ENCODE data around the gene BMS1. TPM values are rescaled to one million over a fixed set of nuclear protein-coding genes. Genes with fewer than 3 reads are reported as not detected.

Gene BMS1
- total RNA-seq, 4 donors from 2014 or later, result 11.0 to 15.5 (median 13.2) TPM

DNA sequence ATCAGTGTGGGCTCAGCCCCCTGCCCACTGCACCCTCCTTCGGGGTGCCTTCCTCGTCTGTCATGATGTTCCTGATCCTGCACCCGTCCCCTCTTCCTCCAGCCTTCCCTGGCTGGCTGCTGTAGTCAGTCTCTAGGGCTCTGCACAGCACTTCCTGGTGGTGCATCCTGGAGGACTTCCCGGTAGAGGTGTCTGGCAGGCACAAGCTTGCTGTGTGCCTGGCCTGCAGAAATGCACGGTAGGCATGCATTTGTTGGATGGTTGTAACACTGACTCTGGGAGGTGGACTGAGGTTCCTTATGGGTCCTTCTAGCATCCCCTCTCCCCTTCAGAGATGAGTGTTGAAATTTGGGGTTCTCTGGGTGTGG, 92.8 kb downstream of the BMS1 start:
- TF ChIP-seq CTCF (IDR thresholded peaks at IDR 0.05; ENCODE audit: low read depth), result no peak

DNA sequence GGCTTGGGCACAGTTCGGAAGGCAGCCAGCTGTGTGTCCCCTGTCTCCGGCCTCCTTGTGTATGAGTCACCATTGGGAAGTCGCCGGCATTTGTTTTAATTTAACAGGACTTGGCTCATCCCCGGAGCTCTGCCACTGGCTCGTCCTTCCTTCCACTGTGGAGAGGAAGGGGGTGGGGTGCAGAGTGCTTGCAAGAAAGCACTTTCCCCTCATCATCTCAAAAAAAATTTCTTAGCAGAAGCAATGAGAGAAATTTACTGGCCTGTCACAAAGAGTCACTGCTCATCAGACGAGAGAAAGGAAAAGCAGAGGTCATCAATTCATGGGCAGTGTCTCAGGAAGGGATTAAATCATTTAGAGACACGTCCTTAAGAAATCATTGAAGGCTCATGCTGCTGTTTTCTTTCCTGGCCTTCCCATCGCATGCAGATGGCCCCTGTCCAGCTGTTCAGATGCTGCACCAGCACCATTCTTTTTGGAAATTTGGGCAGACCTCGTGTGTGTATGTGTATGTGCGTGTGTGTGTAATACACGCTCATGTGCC, 93.3 kb downstream of the BMS1 start:
- TF ChIP-seq CTCF (IDR thresholded peaks at IDR 0.05; ENCODE audit: low read depth), result no peak

GRCh38 chr10:42876476-42876875, 93.9 kb downstream of the BMS1 start:
- TF ChIP-seq CTCF (IDR thresholded peaks at IDR 0.05; ENCODE audit: low read depth), result no peak

DNA sequence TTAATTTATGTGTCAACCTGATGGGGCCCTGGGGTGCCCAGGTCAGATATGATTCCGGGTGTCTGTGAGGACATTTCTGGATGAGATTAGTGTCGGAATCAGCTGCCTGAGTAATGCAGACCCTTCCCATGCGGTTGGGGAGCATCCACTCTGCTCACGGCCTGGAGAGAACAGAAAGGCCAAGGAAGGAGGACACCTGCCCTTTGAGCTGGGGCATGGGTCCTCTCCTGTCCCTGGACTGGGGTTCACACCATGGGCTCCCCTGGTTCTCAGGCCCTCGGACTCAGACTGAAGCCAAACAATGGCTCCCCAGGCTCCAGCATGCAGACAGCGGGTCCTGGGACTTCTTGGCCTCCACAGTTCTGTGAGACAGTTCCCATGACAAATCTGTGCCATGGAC, 94.3 kb downstream of the BMS1 start:
- no peak for TF ChIP-seq CTCF (IDR thresholded peaks at IDR 0.05; ENCODE audit: low read depth)

DNA sequence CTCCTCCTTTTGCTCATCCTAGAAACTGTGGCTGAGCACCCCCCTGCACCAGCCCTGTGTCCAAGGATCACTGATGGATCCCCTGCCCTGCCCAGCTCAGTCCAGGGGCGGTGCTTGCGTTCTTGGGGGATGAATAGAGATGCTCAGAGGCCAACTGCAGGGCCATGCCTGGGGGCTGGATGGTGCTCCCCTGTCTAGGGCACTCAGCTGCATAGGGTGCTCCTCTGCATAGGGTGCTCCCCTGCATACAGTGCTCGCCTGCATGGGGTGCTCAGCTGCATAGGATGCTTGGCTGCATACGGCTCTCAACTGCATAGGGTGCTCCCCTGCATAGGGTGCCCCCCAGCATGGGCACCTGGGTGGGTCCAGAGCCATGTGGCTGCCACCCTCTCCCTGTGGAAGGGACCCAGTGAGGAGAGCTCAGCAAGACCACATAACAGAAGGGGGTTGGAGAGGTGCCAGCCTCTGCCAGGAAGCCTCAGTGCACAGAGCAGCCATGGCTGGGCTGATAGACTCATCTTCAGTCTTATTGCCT, 95.0 kb downstream of the BMS1 start:
- TF ChIP-seq CTCF (IDR thresholded peaks at IDR 0.05; ENCODE audit: low read depth), result no peak

- no peak for TF ChIP-seq CTCF (IDR thresholded peaks at IDR 0.05; ENCODE audit: low read depth)
These were observed 95.7 kb downstream of the BMS1 start for GRCh38 chr10:42878134-42878820.

DNA sequence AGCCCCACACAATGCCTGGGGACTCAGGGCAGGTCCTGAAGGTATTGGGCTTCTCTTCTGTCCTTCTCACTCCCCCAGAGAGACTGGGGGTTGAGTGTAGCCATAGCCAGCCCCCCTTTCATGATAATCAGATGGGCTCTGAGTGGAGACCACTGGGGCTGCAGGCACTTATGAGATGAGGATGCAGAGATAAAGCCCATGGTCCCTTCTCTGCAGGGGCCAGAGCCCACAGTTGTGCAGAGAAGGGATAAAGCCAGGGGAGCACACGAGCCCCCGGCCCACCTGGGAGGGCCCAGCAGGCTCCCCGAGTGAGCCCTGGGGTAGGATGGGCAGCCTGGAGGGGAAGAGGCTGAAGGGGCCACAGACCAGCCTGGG, 96.2 kb downstream of the BMS1 start:
- TF ChIP-seq CTCF (IDR thresholded peaks at IDR 0.05; ENCODE audit: low read depth), result no peak
